Measurements from ENCODE around the gene RICTOR. TPM values are rescaled to one million over a fixed set of nuclear protein-coding genes. Genes with fewer than 3 reads are reported as not detected.

Gene RICTOR
- total and polyA plus RNA-seq, 4 experiments from 2014 or later, result 6.7 to 94.9 (median 51.8) TPM

DNA sequence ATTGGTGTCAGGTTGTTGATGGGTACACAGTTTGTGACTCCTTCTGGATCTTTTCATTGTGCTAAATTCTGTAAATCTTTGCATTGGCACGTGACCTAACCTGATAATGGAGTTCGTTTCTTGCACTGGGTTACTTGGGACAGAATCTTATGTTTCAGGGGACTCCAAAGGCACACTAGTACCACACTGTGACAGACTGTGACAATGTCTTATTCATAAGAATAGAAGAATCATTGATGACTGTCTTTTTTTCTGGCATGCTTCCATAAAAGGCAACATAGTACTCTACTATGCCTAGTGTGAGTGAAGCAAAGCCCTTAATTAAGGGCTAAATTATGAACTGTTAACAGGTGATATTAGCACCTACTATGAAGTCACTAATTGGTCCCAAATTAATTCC, 35.4 kb upstream of the RICTOR start:
- intact Hi-C loops (cut with micrococcal nuclease), result no loop called here
- H3K4me3 Mint-ChIP-seq, result no peak overlapping the region

DNA sequence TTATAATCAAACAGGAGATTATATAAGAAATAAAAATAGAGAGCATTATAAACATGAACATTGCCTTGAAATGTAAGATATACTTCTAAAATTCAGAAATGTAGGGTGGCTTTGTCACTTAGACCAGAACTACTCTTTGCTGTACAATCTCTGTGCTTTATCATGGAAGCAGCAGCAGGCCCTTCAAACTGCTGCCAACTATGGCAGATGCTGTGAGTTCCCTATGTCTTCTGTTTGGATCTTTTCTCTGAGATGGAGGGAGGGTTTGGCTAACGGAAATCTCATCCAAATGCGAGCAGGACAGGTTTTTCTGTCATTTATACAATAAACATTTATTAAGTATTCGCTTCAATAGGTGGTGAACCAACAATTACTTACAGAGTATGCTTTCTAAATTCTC, 34.8 kb upstream of the RICTOR start:
- Mint-ChIP-seq H3K4me1 (peaks cover 9 to 18% (median 11%) of the 10 kb centered on the region in 4 donors), H3K4me3 (no peak overlapping the region), H3K36me3 (peaks cover 63 to 66% of the 10 kb centered on the region in 2 donors), H3K27ac (peak overlapping the region in 4 of 7 donors; percentile 19 to 59 (median 48)), H3K27me3 (no peaks in the 10 kb centered on the region), H3K9me3 (no peaks in the 10 kb centered on the region)
- ChIA-PET POLR2A (ENCODE audit: partially characterized antibody) (no interaction called here), CTCF (ENCODE audit: partially characterized antibody) (interaction anchor here (1.8 kb wide), 1 partner anchor 28 kb away, joined by 4 read pairs; no protein-coding TSS in a partner anchor)
- H3K9me3 ChIP-seq (ENCODE audit: control insufficient read depth in 1 of 2, low read length in 2 of 2), result no peaks in the 10 kb centered on the region
- no peaks in the 10 kb centered on the region for H3K27me3 ChIP-seq (ENCODE audit: insufficient read depth, low read length)
- H3K27ac ChIP-seq (ENCODE audit: low read depth, low read length), result no peak overlapping the region
- intact Hi-C loops (cut with micrococcal nuclease), result no loop called here
- H3K36me3 ChIP-seq (ENCODE audit: insufficient read depth, low read length), result peaks cover 55% of the 10 kb centered on the region
- no peaks in the 10 kb centered on the region for H3K4me1 ChIP-seq (ENCODE audit: insufficient read depth, low read length)
- DNase-seq, result no peak
- H3K4me3 ChIP-seq (ENCODE audit: low read length in 2 of 2), result no peak overlapping the region

More for the DNA sequence above, 35.4 kb upstream of the RICTOR start:
- Histone ChIP-seq H3K27me3 (ENCODE audit: insufficient read depth, low read length) (no peaks in the 10 kb centered on the region), H3K4me1 (ENCODE audit: insufficient read depth, low read length) (no peaks in the 10 kb centered on the region), H3K27ac (ENCODE audit: low read depth, low read length) (no peak overlapping the region), H3K36me3 (ENCODE audit: insufficient read depth, low read length) (peaks cover 57% of the 10 kb centered on the region), H3K9me3 (ENCODE audit: control insufficient read depth in 1 of 2, low read length in 2 of 2) (no peaks in the 10 kb centered on the region), H3K4me3 (ENCODE audit: low read length in 2 of 2) (no peak overlapping the region)
- CTCF ChIA-PET (ENCODE audit: partially characterized antibody), result interaction anchor here (1.8 kb wide), 1 partner anchor 28 kb away, joined by 4 read pairs; no protein-coding TSS in a partner anchor
- H3K36me3 Mint-ChIP-seq, result peaks cover 63 to 66% of the 10 kb centered on the region in 2 donors
- H3K27me3 Mint-ChIP-seq, result no peaks in the 10 kb centered on the region
- DNase-seq, result no peak
- H3K9me3 Mint-ChIP-seq, result no peaks in the 10 kb centered on the region
- H3K4me1 Mint-ChIP-seq, result peaks cover 9 to 13% (median 10%) of the 10 kb centered on the region in 4 donors
- peak overlapping the region in 2 of 7 donors; percentile 52 to 78 for H3K27ac Mint-ChIP-seq
- POLR2A ChIA-PET (ENCODE audit: partially characterized antibody), result no interaction called here

DNA sequence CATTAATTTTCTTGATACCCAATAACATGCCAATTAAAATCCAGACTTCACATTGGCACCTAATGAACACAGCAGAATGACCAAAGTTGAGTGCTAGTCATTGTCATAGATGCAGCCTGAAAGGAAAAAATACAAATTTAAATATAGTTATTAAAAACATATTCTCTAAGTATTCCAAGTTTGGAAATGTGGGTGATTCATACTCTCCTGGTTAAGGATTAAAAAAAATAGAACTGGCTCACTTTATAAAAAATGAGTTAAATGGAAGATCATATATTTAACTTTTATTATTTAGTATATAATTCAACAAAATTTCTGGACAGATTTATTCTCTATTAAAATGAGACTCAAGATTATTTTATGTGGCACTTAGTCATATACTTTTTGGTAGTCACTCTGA, 33.2 kb upstream of the RICTOR start:
- no peaks in the 10 kb centered on the region for H3K9me3 Mint-ChIP-seq
- H3K36me3 Mint-ChIP-seq, result peaks cover 64 to 68% of the 10 kb centered on the region in 2 donors
- CTCF ChIA-PET (ENCODE audit: partially characterized antibody), result no interaction called here
- H3K4me1 Mint-ChIP-seq, result peaks cover 8 to 34% (median 18%) of the 10 kb centered on the region in 4 donors
- H3K27ac ChIP-seq (ENCODE audit: low read depth, low read length), result no peak overlapping the region
- H3K27me3 Mint-ChIP-seq, result no peaks in the 10 kb centered on the region
- H3K4me3 Mint-ChIP-seq, result no peak overlapping the region
- H3K9me3 ChIP-seq (ENCODE audit: control insufficient read depth in 1 of 2, low read length in 2 of 2), result no peaks in the 10 kb centered on the region
- H3K4me1 ChIP-seq (ENCODE audit: insufficient read depth, low read length), result peaks cover 4% of the 10 kb centered on the region
- POLR2A ChIA-PET (ENCODE audit: partially characterized antibody), result no interaction called here
- H3K4me3 ChIP-seq (ENCODE audit: low read length in 2 of 2), result no peak overlapping the region
- DNase-seq, result no peak
- no peak overlapping the region for H3K27ac Mint-ChIP-seq
- no peaks in the 10 kb centered on the region for H3K27me3 ChIP-seq (ENCODE audit: insufficient read depth, low read length)
- intact Hi-C loops (cut with micrococcal nuclease), result loop anchor here (2.0 kb wide), 1 partner anchor 113 kb away; no protein-coding TSS in a partner anchor
- H3K36me3 ChIP-seq (ENCODE audit: insufficient read depth, low read length), result peaks cover 46% of the 10 kb centered on the region

DNA sequence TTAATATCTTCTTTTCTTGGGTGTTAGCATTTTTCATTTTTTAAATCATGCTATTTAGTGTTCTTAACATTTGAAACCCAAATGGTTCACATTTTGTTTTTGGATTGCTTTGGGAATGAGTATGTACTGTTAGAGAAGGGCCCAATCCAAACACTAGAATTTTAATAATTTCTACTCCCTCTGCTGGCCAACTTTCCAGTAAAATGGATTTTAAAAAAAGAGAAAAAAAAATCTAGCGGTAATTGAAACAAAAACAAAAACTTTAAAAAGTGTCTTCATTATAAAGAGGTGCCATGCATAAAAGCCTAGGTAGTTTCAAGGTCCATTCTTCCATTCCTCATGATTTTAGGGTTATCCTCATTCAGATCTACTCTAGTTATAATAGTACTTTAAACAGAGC, 32.1 kb upstream of the RICTOR start:
- Histone ChIP-seq H3K9me3 (ENCODE audit: control insufficient read depth in 1 of 2, low read length in 2 of 2) (no peaks in the 10 kb centered on the region), H3K36me3 (ENCODE audit: insufficient read depth, low read length) (peaks cover 46% of the 10 kb centered on the region), H3K4me1 (ENCODE audit: insufficient read depth, low read length) (peaks cover 7% of the 10 kb centered on the region), H3K27me3 (ENCODE audit: insufficient read depth, low read length) (no peaks in the 10 kb centered on the region), H3K4me3 (ENCODE audit: low read length in 2 of 2) (no peak overlapping the region), H3K27ac (ENCODE audit: low read depth, low read length) (no peak overlapping the region)
- Mint-ChIP-seq H3K27ac (peak overlapping the region in 4 of 7 donors; percentile 31 to 70 (median 52)), H3K27me3 (no peaks in the 10 kb centered on the region), H3K4me1 (peaks cover 19 to 45% (median 21%) of the 10 kb centered on the region in 4 donors), H3K36me3 (peaks cover 66 to 68% of the 10 kb centered on the region in 2 donors), H3K4me3 (no peak overlapping the region), H3K9me3 (no peaks in the 10 kb centered on the region)
- POLR2A ChIA-PET (ENCODE audit: partially characterized antibody), result no interaction called here
- intact Hi-C loops (cut with micrococcal nuclease), result loop anchor here (1.0 to 2.0 kb wide), 2 partner anchors 32 to 112 kb away; partner anchors contain the start of gene RICTOR
- DNase-seq, result peak in 1 of 5 donors; percentile 19
- CTCF ChIA-PET (ENCODE audit: partially characterized antibody), result interaction anchor here (1.6 kb wide), 1 partner anchor 10 kb away, joined by 6 read pairs; no protein-coding TSS in a partner anchor

DNA sequence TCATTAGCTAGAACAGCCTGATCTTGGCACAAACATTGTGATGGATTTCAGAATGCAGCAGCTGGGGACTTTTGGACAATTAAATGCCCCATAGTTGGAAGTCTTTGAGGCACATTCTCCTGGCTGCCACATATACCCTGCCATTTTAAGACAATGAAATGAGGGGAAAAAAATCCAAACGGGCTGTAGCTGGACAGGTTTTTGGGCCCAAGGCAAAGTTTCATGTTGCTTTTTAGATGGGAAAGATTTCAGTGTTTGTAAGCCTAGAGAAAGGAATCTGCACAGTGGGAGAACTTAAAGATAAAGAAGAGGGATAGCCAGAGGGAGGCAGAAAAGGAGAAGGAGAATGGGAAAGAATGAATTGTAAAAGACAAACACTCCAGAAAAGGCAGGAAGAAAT, 30.0 kb upstream of the RICTOR start:
- H3K27ac ChIP-seq (ENCODE audit: low read depth, low read length), result no peak overlapping the region
- Mint-ChIP-seq H3K9me3 (peaks cover 0 to 2% (median 0%) of the 10 kb centered on the region in 8 donors), H3K27ac (peak overlapping the region; percentile 9 to 85 (median 51)), H3K4me3 (no peak overlapping the region), H3K4me1 (peaks cover 34 to 58% (median 38%) of the 10 kb centered on the region in 4 donors), H3K36me3 (peaks cover 54% of the 10 kb centered on the region in 2 donors), H3K27me3 (no peaks in the 10 kb centered on the region)
- peaks cover 29% of the 10 kb centered on the region for H3K36me3 ChIP-seq (ENCODE audit: insufficient read depth, low read length)
- ChIA-PET CTCF (ENCODE audit: partially characterized antibody) (interaction anchor here (1.8 kb wide), 1 partner anchor 23 kb away, joined by 5 read pairs; no protein-coding TSS in a partner anchor), POLR2A (ENCODE audit: partially characterized antibody) (interaction anchor here (0.7 to 1.3 kb wide), 2 partner anchors 28 to 1573 kb away, joined by 3 read pairs; no protein-coding TSS in a partner anchor)
- H3K9me3 ChIP-seq (ENCODE audit: control insufficient read depth in 1 of 2, low read length in 2 of 2), result no peaks in the 10 kb centered on the region
- H3K4me3 ChIP-seq (ENCODE audit: low read length in 2 of 2), result no peak overlapping the region
- DNase-seq, result no peak
- H3K4me1 ChIP-seq (ENCODE audit: insufficient read depth, low read length), result peaks cover 26% of the 10 kb centered on the region
- intact Hi-C loops (cut with micrococcal nuclease), result no loop called here
- H3K27me3 ChIP-seq (ENCODE audit: insufficient read depth, low read length), result no peaks in the 10 kb centered on the region

DNA sequence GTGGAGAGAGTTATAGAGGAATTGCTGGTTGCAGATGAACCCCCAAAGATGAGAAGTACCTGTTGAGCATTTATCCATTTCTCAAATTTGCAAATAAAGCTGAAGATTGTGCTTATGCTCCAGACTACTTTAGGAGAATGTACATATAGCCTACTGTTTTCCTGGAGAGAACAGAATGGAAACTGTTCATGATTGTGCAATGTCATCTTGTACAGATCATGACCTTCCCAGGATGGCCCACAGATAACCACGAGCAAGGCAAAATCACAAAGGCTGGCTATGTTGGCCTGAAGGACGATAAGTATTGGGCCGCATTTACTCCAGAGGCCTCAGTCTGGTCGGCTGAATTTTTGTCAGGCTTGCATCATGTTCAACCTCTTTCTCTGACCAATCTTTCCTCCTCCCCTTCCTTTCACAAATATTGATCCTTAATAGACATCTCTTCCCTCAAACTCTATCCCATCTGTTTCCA, 28.5 kb upstream of the RICTOR start:
- peaks cover 34 to 58% (median 40%) of the 10 kb centered on the region in 4 donors for H3K4me1 Mint-ChIP-seq
- Histone ChIP-seq H3K27me3 (ENCODE audit: insufficient read depth, low read length) (no peaks in the 10 kb centered on the region), H3K9me3 (ENCODE audit: control insufficient read depth in 1 of 2, low read length in 2 of 2) (no peaks in the 10 kb centered on the region), H3K4me1 (ENCODE audit: insufficient read depth, low read length) (peaks cover 26% of the 10 kb centered on the region), H3K27ac (ENCODE audit: low read depth, low read length) (no peak overlapping the region), H3K36me3 (ENCODE audit: insufficient read depth, low read length) (peaks cover 24% of the 10 kb centered on the region), H3K4me3 (ENCODE audit: low read length in 2 of 2) (no peak overlapping the region)
- peak overlapping the region in 3 of 8 donors; percentile 1 to 22 (median 2) for H3K4me3 Mint-ChIP-seq
- ChIA-PET POLR2A (ENCODE audit: partially characterized antibody) (no interaction called here), CTCF (ENCODE audit: partially characterized antibody) (no interaction called here)
- H3K27me3 Mint-ChIP-seq, result no peaks in the 10 kb centered on the region
- peaks cover 0 to 2% (median 0%) of the 10 kb centered on the region in 8 donors for H3K9me3 Mint-ChIP-seq
- DNase-seq, result no peak
- intact Hi-C loops (cut with micrococcal nuclease), result no loop called here
- H3K27ac Mint-ChIP-seq, result peak overlapping the region in 5 of 7 donors; percentile 7 to 91 (median 74)
- peaks cover 44% of the 10 kb centered on the region in 2 donors for H3K36me3 Mint-ChIP-seq

DNA sequence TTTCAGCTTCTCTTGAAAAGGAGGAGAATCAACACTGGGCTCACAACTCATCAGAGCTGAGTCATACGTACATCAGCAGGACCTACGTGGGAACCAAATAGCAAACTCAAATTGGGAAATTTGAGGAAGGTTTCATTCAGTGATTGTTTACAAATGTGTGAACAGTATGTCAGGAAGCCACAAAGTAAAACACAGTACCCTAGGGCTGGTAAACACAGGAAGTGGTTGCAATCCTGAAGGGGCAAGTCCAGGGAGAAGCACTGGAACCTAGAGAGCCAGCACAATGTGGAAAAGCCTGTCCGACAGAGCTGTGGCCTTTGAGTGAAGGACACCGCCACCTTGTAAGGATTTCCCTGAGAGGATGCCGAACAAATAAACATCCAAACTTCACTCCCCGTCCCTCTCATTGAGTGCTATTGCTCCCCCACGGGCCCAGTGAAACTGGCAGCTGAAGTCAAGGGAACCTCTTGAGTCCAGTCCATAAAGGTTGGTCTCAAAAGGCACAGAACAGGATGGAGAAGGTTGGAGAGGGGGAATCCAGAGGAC, 26.7 kb upstream of the RICTOR start:
- ChIA-PET CTCF (ENCODE audit: partially characterized antibody) (interaction anchor here (1.5 kb wide), 1 partner anchor 95 kb away, joined by 3 read pairs; no protein-coding TSS in a partner anchor), POLR2A (ENCODE audit: partially characterized antibody) (interaction anchor here (1.3 kb wide), 1 partner anchor 99 kb away, joined by 4 read pairs; no protein-coding TSS in a partner anchor)
- Histone ChIP-seq H3K36me3 (ENCODE audit: insufficient read depth, low read length) (peaks cover 17% of the 10 kb centered on the region), H3K27me3 (ENCODE audit: insufficient read depth, low read length) (no peaks in the 10 kb centered on the region), H3K27ac (ENCODE audit: low read depth, low read length) (no peak overlapping the region), H3K9me3 (ENCODE audit: control insufficient read depth in 1 of 2, low read length in 2 of 2) (no peaks in the 10 kb centered on the region), H3K4me1 (ENCODE audit: insufficient read depth, low read length) (peaks cover 26% of the 10 kb centered on the region), H3K4me3 (ENCODE audit: low read length in 2 of 2) (no peak overlapping the region)
- Mint-ChIP-seq H3K27me3 (no peaks in the 10 kb centered on the region), H3K4me1 (peaks cover 34 to 58% (median 40%) of the 10 kb centered on the region in 4 donors), H3K4me3 (peak overlapping the region in 7 of 8 donors; percentile 5 to 73 (median 49)), H3K9me3 (peaks cover 0 to 4% (median 0%) of the 10 kb centered on the region in 8 donors), H3K36me3 (peaks cover 31 to 33% of the 10 kb centered on the region in 2 donors), H3K27ac (peak overlapping the region; percentile 26 to 87 (median 81))
- no peak for DNase-seq
- intact Hi-C loops (cut with micrococcal nuclease), result no loop called here

Data from CD4-positive, alpha-beta memory T cell (primary cell).